Activated naive CD4-positive, alpha-beta T cell (primary cell): Measurements from ENCODE around the gene HIF3A.
"Not testable (repeated sequence)": the region's sequence is repeated elsewhere in the genome, so short reads cannot be mapped to it uniquely, and the experiment has no call there.

ENCODE experiments used
- DNase-seq, 4 experiments: peaks; one replicate each; lab custom pipeline; 2025; lab: John Stamatoyannopoulos, UW

The HIF3A gene

GRCh38 chr19:46296722-46297461 is at the start of gene HIF3A:
TSS of gene HIF3A (plus strand) at chr19:46297042. CDS start at chr19:46297077, 35 bp downstream.
- no peak for DNase-seq

- DNase-seq, result no peak
These were observed 46.6 kb upstream of the HIF3A start for GRCh38 chr19:46250076-46250735.

- DNase-seq, result no peak
These were observed 45.4 kb upstream of the HIF3A start for GRCh38 chr19:46251416-46251815.

GRCh38 chr19:46254776-46255175 is 42.1 kb upstream of the HIF3A start:
- DNase-seq, result no peak

- DNase-seq, result no peak
These were observed 40.0 kb upstream of the HIF3A start for GRCh38 chr19:46256855-46257254.

- not testable (repeated sequence) for DNase-seq
These were observed 35.3 kb upstream of the HIF3A start for GRCh38 chr19:46261501-46261900.

- DNase-seq, result not testable (repeated sequence)
These were observed 34.1 kb upstream of the HIF3A start for GRCh38 chr19:46262684-46263296.

- not testable (repeated sequence) for DNase-seq
These were observed 32.0 kb upstream of the HIF3A start for GRCh38 chr19:46264801-46265200.

- peak; percentile 12 to 29 (median 18) for DNase-seq
These were observed 31.5 kb upstream of the HIF3A start for GRCh38 chr19:46265217-46265828.

- no peak for DNase-seq
These were observed 27.7 kb upstream of the HIF3A start for GRCh38 chr19:46269101-46269500.

GRCh38 chr19:46270521-46271256 is 26.2 kb upstream of the HIF3A start:
- no peak for DNase-seq

GRCh38 chr19:46271481-46272197 is 25.2 kb upstream of the HIF3A start:
- no peak for DNase-seq

GRCh38 chr19:46273931-46274330 is 22.9 kb upstream of the HIF3A start:
- DNase-seq, result not testable (repeated sequence)

GRCh38 chr19:46279177-46279576 is 17.7 kb upstream of the HIF3A start:
- no peak for DNase-seq

GRCh38 chr19:46283771-46284170 is 13.1 kb upstream of the HIF3A start:
- no peak for DNase-seq

GRCh38 chr19:46284635-46285034 is 12.2 kb upstream of the HIF3A start:
- DNase-seq, result no peak

- DNase-seq, result no peak
These were observed 9.3 kb upstream of the HIF3A start for GRCh38 chr19:46287585-46287984.

- no peak for DNase-seq
These were observed 7.8 kb upstream of the HIF3A start for GRCh38 chr19:46288896-46289588.

GRCh38 chr19:46289724-46290619 is 6.9 kb upstream of the HIF3A start:
- DNase-seq, result no peak

GRCh38 chr19:46291829-46292228 is 5.0 kb upstream of the HIF3A start:
- no peak for DNase-seq
